Embryonic facial prominence (tissue), 1 donor: ENCODE measurements around the gene ENTHD1.

Experiments used
- DNase-seq: peaks from one replicate; pipeline ENCODE4 v3.0.0-alpha.2; 2016; ENCODE audit errors: extremely low spot score

ENTHD1 gene

GRCh38 chr22:39893526-39893925 lies at the start of gene ENTHD1:
ENTHD1 (minus strand) TSS chr22:39893760; CDS start chr22:39887748, 6,012 bp downstream.
- no peak for DNase-seq

- DNase-seq, result no peak
These were observed 49.8 kb upstream of the ENTHD1 start for GRCh38 chr22:39943337-39943736.

GRCh38 chr22:39942439-39943230 lies 49.1 kb upstream of the ENTHD1 start:
- no peak for DNase-seq

- no peak for DNase-seq
These were observed 48.0 kb upstream of the ENTHD1 start for GRCh38 chr22:39941601-39942000.

- no peak for DNase-seq
These were observed 47.3 kb upstream of the ENTHD1 start for GRCh38 chr22:39940757-39941305.

GRCh38 chr22:39939830-39940229 lies 46.3 kb upstream of the ENTHD1 start:
- DNase-seq, result no peak

- no peak for DNase-seq
These were observed 45.0 kb upstream of the ENTHD1 start for GRCh38 chr22:39938509-39939111.

- no peak for DNase-seq
These were observed 44.3 kb upstream of the ENTHD1 start for GRCh38 chr22:39937906-39938305.

GRCh38 chr22:39936523-39937145 lies 43.1 kb upstream of the ENTHD1 start:
- DNase-seq, result no peak

GRCh38 chr22:39935612-39936011 lies 42.1 kb upstream of the ENTHD1 start:
- no peak for DNase-seq

- no peak for DNase-seq
These were observed 41.6 kb upstream of the ENTHD1 start for GRCh38 chr22:39935116-39935515.

GRCh38 chr22:39933741-39934140 lies 40.2 kb upstream of the ENTHD1 start:
- no peak for DNase-seq

- no peak for DNase-seq
These were observed 39.5 kb upstream of the ENTHD1 start for GRCh38 chr22:39932918-39933649.

GRCh38 chr22:39932166-39932565 lies 38.6 kb upstream of the ENTHD1 start:
- DNase-seq, result no peak

- no peak for DNase-seq
These were observed 37.7 kb upstream of the ENTHD1 start for GRCh38 chr22:39931251-39931650.

- DNase-seq, result no peak
These were observed 35.3 kb upstream of the ENTHD1 start for GRCh38 chr22:39928536-39929520.

- no peak for DNase-seq
These were observed 34.0 kb upstream of the ENTHD1 start for GRCh38 chr22:39927544-39927943.

GRCh38 chr22:39926753-39927152 lies 33.2 kb upstream of the ENTHD1 start:
- no peak for DNase-seq

- DNase-seq, result no peak
These were observed 32.5 kb upstream of the ENTHD1 start for GRCh38 chr22:39925909-39926679.

GRCh38 chr22:39925273-39925672 lies 31.7 kb upstream of the ENTHD1 start:
- DNase-seq, result no peak
